GM12874 (cell line): Measurements from ENCODE around the gene NREP.
A peak's percentile ranks its signal among the peaks of the same experiment; 100 is the strongest.

Experiments used
- TF ChIP-seq, protein P1 (sequence below): IDR thresholded peaks from 2 replicates; pipeline ENCODE4 v1.5.1; 2011; ENCODE audit warnings: low read depth, mild to moderate bottlenecking, control low read depth, low read length, moderate library complexity; ENCODE audit not compliant: insufficient read depth

NREP gene

DNA sequence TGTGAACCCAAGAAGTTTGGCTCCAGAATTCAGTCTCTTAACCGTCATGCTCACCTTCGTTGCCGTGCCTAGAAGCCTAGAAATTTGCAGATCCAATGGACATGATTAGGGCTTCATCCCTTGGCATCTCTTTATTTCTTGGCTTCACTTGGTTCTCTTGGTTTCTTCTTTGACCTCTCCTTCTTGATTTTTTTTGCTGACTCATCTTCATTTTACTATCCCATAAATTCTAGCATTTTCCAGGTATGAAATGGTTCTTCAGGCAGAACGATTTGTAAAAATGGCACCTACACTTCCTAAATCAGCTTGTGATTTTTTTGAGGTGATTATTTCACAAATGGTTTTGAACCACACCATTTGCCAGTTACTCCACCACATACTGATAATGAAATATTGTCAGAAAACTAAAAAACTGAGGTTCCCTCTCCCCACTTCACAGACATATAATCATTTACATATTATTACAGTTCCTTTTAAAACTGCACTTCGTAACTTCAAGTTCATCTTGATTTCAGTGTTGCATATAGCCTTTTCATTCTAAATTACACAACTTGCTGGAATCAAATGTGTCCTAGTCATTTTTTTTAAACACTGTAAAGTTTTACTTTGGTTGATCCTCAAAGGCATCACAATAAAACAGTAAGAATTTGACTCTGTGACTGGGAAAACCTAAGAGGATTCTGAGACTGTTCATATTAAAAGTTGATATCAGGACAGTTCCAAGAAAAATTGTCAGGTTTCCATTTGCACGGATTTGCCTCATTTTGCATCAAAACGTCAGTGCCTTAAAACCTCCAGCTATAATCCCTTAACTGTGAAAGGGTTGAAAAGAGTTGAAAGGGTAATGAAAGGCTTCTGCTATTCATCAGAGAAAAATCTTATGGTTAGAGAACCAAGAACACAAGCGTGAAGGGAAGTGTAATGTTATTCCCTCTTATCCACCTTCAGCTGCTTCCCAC is 8.9 kb upstream of the NREP start:
- TF ChIP-seq, protein P1, sequence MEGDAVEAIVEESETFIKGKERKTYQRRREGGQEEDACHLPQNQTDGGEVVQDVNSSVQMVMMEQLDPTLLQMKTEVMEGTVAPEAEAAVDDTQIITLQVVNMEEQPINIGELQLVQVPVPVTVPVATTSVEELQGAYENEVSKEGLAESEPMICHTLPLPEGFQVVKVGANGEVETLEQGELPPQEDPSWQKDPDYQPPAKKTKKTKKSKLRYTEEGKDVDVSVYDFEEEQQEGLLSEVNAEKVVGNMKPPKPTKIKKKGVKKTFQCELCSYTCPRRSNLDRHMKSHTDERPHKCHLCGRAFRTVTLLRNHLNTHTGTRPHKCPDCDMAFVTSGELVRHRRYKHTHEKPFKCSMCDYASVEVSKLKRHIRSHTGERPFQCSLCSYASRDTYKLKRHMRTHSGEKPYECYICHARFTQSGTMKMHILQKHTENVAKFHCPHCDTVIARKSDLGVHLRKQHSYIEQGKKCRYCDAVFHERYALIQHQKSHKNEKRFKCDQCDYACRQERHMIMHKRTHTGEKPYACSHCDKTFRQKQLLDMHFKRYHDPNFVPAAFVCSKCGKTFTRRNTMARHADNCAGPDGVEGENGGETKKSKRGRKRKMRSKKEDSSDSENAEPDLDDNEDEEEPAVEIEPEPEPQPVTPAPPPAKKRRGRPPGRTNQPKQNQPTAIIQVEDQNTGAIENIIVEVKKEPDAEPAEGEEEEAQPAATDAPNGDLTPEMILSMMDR = no peak

DNA sequence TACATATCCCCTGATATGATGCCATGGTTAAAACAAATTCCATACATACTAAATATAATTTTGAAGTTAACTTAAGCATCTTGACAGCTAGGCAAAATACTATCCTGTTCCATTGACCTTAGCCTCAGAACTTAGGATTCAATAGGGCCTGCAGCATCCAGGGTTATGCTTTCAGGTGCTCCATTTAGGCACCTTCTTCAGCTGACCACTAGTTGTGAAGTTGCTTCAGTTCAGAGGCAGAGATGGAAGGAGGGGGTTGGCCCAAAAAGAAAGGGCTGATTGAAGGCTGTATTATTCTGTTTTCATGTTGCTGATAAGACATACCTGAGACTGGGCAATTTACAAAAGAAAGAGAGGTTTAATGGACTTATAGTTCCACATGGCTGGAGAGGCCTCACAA is 7.0 kb upstream of the NREP start:
- TF ChIP-seq, protein P1 = no peak

DNA sequence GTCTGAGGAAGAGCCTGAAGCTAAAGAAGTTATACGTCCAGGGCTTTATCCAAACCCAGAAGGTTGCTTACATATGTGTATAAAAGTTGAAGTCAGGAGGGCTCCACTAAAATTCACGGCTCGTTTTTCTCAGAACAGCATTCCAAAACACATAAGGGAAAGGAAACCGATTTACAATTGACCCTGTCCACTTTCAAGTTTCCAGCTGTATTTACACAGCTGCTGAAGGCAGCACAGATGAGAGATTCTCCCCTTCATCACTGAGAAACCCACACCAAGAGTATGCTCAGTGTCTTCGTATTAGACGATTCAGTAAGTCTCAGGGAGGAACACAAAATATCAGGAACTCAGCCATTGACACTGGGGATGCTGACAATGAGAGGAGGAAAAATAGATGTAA is 5.9 kb upstream of the NREP start:
- TF ChIP-seq, protein P1 = no peak

DNA sequence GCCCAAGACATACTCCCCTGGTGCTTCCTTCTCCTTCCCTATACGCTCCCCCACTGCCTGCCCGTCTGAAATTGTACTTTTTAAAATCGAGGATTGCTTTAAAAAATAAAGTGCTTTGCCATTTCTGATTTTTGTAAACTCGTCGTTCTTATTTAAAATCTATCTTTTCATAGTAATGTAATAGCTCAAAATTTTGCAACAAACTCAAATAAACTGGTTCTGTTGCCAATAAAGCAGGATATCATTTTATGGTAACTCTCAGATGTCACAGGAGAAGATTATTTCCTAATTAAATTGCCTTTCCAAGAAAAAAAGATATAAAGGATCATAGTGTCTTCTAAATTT is 1.3 kb upstream of the NREP start:
- TF ChIP-seq, protein P1 = no peak

DNA sequence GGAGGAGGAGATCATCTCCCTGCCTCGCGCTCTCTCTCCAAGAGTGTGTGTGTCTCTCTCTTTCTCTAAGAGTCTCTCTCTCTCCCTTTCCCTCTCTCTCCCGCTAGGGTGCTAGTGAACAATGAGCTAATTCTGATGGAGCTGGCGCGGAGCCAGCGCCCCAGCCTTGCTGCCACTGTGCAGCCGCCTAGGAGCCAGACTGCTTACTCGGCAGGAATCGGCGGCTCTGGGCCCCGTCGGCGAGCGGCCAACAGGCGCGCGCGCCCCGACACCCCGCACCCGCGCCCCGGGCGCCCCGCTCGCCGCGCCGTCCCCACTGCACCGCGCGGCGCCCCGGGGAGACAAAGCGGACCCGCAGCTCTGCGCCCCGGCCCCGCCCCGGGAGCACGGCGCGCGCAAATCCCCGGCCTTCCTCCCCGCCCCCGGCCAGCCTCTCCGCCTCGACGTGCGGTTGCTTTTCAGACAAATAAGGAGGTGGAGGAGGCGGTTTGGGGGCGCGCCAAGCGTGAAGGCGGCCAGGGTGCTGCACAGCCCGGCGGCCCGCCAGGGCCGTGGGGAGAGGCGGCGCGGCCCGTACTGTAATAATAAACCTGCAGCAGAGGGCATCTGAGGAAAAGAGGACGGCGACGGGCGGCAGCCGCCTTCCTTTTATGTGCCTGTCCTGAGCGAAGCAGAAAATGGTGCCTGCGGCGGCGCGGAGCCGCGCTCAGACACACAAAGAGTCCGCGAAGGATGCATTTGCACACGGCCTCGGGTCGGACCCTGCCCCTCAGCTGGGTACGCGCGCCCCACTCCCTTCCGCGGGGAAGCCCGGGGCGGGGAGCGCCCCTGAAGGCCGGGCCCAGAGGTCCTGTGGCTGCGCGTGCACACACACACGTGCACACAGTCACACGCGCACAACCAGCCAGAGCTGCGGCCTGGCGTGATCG is 625 bp upstream of the NREP start:
- TF ChIP-seq, protein P1 = peak; percentile 31; the same call in 1 of the 2 replicates

DNA sequence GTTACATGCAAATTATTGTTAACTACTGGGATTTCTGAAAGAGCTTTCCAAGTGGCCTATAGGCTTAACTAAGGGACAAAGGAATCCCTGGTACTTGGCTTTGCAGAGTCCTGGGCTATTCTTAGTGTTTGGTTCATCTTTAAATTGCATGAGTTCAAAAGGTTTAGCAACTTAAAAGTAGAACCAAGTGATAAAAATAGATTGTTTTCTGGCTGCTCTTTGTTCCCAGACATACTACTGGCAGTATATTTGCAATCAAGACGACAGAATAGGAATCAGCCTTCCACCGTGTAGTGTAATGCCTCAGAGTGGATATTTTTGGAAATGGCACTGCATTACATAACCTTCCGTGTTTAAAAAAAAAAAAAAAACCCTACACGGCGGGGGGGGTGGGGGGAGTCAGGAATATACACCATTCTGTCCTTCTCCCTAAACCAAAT is 1.0 kb downstream of the NREP start:
- TF ChIP-seq, protein P1 = no peak

DNA sequence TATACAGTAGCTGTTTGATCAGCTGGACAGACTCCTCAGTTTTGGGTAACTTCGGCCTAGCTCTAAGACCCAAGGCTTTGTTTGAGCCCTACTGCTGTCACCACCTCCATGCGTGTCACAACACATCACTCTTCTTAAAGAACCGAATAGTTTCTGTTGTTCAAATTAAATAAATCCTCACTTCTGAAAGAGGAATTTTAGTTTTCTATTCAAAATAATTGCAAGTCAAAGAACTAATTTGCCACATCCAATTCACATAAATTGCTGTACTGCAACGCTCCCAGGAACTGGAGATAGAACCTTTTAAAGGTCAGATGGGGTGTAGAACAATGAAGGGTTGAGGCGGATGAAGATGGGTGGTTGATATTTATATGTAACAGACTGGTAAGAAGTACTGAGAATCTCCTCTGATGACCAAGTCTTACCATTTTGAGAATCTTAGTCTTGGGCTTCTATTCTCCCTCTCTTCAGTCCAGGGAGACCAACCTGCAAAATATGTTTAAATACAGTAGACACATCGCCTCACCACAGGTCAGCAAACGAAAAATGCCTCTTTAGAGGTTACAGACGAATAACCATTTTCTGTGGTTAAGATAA is 1.6 kb downstream of the NREP start:
- TF ChIP-seq, protein P1 = no peak
